AG04450 (cell line): Measurements from ENCODE around the gene PLIN1. TPM values are rescaled to one million over a fixed set of nuclear protein-coding genes. Genes with fewer than 3 reads are reported as not detected.

Experiments
- CTCF ChIA-PET: fragments of 300-600, 350-600 bp; formaldehyde crosslinking; extraction: SDS; loops from one replicate; lab custom pipeline; 2022; ENCODE audit warnings: antibody characterized with exemption, inconsistent platforms; lab: Charles Lee
- POLR2A ChIA-PET: fragments of 350-600 bp; formaldehyde crosslinking; extraction: SDS; loops from one replicate; lab custom pipeline; 2021; ENCODE audit warnings: antibody characterized with exemption, inconsistent platforms; lab: Yijun Ruan, JAX
- DNase-seq: peaks from one replicate; pipeline ENCODE4 v3.0.0-alpha.2; 2011; ENCODE audit warnings: low read depth, low spot score
- H3K27ac ChIP-seq: one replicate; pipeline ENCODE4 v1.5.1; 2012; ENCODE audit warnings: low read depth, low read length, control low read depth
- H3K27me3 ChIP-seq: one replicate; pipeline ENCODE4 v1.6.0; 2012; ENCODE audit warnings: low read length; ENCODE audit not compliant: control insufficient read depth, insufficient read depth
- H3K4me3 ChIP-seq: 2 replicates; pipeline ENCODE4 v1.5.1; 2011; ENCODE audit warnings: mild to moderate bottlenecking, low read depth, low read length, control low read depth
- H3K9me3 ChIP-seq: 2 replicates; pipeline ENCODE4 v1.5.1; 2012; ENCODE audit warnings: low read length; ENCODE audit not compliant: control insufficient read depth, insufficient read depth
- polyA plus RNA-seq: library from polyadenylated mRNA; depleted of rRNA; stranded (reverse); fragments of >200 nt; gene quantifications from 2 replicates; pipeline ENCODE4 v1.2.3, GENCODE V29; 2011
- TF ChIP-seq, protein P1 (sequence below): IDR thresholded peaks from 2 replicates; pipeline ENCODE4 v1.5.1; 2011; ENCODE audit warnings: low read depth, low read length, control low read depth, inconsistent platforms

Gene PLIN1
- polyA plus RNA-seq, 1 experiment: 0.05 TPM

DNA sequence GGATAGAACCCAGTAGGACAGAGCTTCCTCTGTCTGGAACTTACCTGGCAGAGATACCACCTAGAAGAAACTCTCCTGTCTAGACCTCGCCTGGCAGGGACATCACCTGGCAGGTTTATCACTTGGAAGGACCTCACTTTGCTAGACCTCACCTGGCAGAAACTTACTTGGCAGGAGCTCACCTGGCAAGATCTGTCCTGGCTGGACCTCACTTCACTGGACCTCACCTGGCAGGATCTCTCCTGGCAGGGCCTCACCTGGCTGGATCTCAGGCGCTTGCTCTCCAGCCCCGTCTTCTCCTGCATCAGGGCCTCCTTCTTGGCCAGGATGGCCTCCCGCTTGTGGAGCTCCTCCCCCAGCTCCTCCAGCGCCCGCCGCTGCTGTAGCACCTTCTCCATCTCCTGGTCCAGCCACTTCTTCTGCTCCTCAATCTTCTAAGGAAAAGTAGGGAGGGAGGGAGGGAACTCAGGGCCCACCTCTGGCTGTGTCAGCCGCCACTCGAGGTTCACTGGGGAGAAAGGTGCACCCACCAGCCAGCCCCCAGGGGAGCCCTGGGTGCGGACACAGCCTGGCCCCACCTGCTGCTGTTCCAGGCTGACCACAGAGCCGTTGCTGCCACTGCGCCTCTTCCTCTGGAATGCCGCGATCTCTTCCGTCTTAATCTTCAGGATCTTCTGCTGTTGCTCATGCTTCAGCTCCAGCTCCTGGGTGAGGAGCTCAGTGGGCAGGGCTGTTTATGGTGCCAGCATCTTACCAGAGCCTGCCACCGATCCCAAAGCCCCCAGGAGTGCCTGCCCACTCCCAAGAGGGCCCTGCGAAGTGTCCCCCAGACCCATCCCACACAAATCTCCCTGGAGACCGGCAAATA, 46.4 kb downstream of the PLIN1 start:
- TF ChIP-seq, protein P1, sequence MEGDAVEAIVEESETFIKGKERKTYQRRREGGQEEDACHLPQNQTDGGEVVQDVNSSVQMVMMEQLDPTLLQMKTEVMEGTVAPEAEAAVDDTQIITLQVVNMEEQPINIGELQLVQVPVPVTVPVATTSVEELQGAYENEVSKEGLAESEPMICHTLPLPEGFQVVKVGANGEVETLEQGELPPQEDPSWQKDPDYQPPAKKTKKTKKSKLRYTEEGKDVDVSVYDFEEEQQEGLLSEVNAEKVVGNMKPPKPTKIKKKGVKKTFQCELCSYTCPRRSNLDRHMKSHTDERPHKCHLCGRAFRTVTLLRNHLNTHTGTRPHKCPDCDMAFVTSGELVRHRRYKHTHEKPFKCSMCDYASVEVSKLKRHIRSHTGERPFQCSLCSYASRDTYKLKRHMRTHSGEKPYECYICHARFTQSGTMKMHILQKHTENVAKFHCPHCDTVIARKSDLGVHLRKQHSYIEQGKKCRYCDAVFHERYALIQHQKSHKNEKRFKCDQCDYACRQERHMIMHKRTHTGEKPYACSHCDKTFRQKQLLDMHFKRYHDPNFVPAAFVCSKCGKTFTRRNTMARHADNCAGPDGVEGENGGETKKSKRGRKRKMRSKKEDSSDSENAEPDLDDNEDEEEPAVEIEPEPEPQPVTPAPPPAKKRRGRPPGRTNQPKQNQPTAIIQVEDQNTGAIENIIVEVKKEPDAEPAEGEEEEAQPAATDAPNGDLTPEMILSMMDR: no peak
- CTCF ChIA-PET: interaction anchor here (1.3 kb wide), 1 partner anchor 14 kb away, joined by 6 read pairs; no protein-coding TSS in a partner anchor
- DNase-seq: no peak

DNA sequence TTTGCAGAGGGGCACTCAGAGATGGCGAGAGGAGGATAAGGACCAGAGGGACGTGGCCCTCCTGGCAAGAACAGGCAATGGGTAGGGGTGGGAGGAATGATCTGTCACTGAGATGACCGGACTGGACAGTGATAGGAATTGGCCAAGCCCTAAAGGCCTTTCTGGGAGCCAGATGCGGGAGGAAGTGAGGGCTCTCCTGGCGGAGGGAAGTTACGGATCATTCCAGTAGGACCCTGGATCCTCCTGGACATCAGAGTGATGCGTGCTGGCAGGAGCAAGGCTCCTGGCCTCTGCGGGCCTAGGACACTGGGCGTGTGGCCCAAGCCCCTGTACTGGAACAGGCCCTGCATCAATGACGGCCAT, 47.3 kb downstream of the PLIN1 start:
- TF ChIP-seq, protein P1: no peak
- ChIA-PET POLR2A (no interaction called here), CTCF (no interaction called here)
- Histone ChIP-seq H3K27ac (no peak overlapping the region), H3K4me3 (no peak overlapping the region), H3K27me3 (no peaks in the 10 kb centered on the region), H3K9me3 (peaks cover 20% of the 10 kb centered on the region; the same call in 1 of the 2 replicates)
- no peak for DNase-seq

More for the DNA sequence above, 46.4 kb downstream of the PLIN1 start:
- no peak overlapping the region for H3K27ac ChIP-seq
- no peaks in the 10 kb centered on the region for H3K27me3 ChIP-seq
- no peak overlapping the region for H3K4me3 ChIP-seq
- POLR2A ChIA-PET: no interaction called here
- peaks cover 20% of the 10 kb centered on the region; the same call in 1 of the 2 replicates for H3K9me3 ChIP-seq

DNA sequence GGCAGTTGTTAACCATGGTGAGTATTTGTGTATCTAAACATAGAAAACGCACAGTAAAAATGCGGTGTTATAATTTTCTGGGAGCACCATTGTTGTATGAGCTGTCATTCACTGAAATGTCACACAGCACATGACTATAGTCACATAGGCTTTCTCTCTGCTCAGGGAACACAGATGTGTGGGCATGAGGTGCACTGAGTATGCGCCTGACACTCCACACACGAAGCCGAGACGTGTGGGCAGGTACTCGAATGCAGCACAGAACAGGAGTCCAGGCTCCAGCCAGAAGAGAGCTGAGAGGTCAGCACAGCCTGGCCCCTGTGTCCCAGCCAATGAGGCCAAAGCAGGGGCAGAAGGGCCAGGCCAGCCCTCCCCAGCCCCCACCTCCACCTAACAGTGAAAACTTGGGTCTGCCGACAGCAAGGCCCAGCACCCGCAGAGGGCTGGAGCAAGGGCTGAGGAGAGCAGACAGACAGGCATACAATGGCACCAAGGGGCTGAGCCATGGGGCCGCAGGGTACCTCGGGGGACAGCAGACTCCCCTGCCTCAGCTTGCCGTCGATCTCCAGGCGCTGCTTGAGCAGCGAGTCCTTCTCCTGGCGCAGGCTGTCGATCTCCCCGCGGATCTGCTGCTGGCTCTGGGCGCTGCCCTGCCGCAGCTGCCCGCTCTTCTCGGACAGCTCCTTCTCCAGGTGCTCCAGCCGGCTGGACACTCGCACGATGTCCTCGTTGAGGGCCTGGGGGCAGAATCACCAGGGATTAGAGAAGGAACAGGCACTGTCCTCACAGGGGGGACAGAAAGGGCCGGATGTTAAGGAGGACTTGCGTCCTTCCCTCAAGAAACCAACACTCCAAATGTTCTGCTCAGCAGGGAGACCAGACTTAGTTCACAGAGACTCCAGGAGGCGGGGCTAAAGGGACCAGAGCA, 47.9 kb downstream of the PLIN1 start:
- Histone ChIP-seq H3K4me3 (no peak overlapping the region), H3K9me3 (peaks cover 20% of the 10 kb centered on the region; the same call in 1 of the 2 replicates), H3K27me3 (no peaks in the 10 kb centered on the region), H3K27ac (no peak overlapping the region)
- ChIA-PET CTCF (no interaction called here), POLR2A (no interaction called here)
- DNase-seq: no peak
- TF ChIP-seq, protein P1: no peak

DNA sequence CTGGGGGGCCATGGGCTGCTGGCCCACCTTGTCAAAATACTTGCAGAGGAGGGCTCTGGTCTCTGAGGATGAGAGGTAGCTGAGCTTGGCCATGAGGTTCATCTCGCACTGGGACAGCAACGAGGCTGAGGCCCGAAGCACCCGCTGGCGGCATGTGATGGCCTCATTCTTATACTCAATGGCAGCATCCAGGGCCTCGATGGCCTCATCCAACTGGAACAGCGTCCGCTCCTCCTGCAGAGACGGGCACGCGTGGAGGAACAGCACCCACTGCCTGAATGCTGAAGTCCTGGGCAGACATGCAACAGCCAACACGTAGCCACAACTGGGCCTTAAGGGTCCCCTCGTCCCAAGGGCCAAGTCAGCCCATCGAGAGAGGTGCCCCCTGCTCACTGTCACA, 48.9 kb downstream of the PLIN1 start:
- Histone ChIP-seq H3K27me3 (no peaks in the 10 kb centered on the region), H3K27ac (no peak overlapping the region), H3K9me3 (peaks cover 20% of the 10 kb centered on the region; the same call in 1 of the 2 replicates), H3K4me3 (no peak overlapping the region)
- CTCF ChIA-PET: interaction anchor here (1.1 kb wide), 1 partner anchor 16 kb away, joined by 4 read pairs; no protein-coding TSS in a partner anchor
- TF ChIP-seq, protein P1: no peak
- POLR2A ChIA-PET: interaction anchor here (0.8 kb wide), 1 partner anchor 20 kb away, joined by 3 read pairs; no protein-coding TSS in a partner anchor
- DNase-seq: no peak
